D721Med (cell line): ENCODE results near the gene UBXN4.
A peak's percentile ranks its signal among the peaks of the same experiment; 100 is the strongest.

ENCODE experiments used
- DNase-seq: peaks from one replicate; pipeline ENCODE4 v3.0.0; 2011; ENCODE audit warnings: low spot score; ENCODE audit not compliant: insufficient read length
- FAIRE-seq: peaks from 2 replicates; lab custom pipeline; 2011; peaks lifted over from hg19 to GRCh38; lab: Jason Lieb, UNC
- CTCF ChIP-seq: IDR thresholded peaks from 2 replicates; pipeline ENCODE4 v1.5.1; 2012; ENCODE audit warnings: mild to moderate bottlenecking, control low read depth; ENCODE audit not compliant: insufficient read depth; ENCODE audit errors: missing control alignments

The UBXN4 gene

GRCh38 chr2:135782231-135782630 lies 40.6 kb downstream of the UBXN4 start:
- DNase-seq (no peak), FAIRE-seq (peak; percentile 66)
- no peak for TF ChIP-seq CTCF

GRCh38 chr2:135783439-135783838 lies 41.8 kb downstream of the UBXN4 start:
- TF ChIP-seq CTCF = no peak
- no peak for DNase-seq
- FAIRE-seq = peak; percentile 6

- TF ChIP-seq CTCF = no peak
- peak; percentile 35 for FAIRE-seq
- DNase-seq = no peak
Observed at GRCh38 chr2:135785032-135785431, 43.4 kb downstream of the UBXN4 start.

GRCh38 chr2:135786823-135787222 lies 45.2 kb downstream of the UBXN4 start:
- FAIRE-seq = peak; percentile 60
- no peak for DNase-seq
- TF ChIP-seq CTCF = no peak

GRCh38 chr2:135790423-135790822 lies 48.8 kb downstream of the UBXN4 start:
- no peak for FAIRE-seq
- TF ChIP-seq CTCF = no peak
- no peak for DNase-seq

- no peak for TF ChIP-seq CTCF
- no peak for DNase-seq
- no peak for FAIRE-seq
Observed at GRCh38 chr2:135791418-135792190, 49.9 kb downstream of the UBXN4 start.
